HL-60 (cell line): ENCODE measurements around the gene STAB2.

ENCODE experiments used
- GABPA ChIP-seq: IDR thresholded peaks from 2 replicates; pipeline ENCODE4 v1.6.1; 2012; ENCODE audit warnings: low read depth
- POLR2AphosphoS5 ChIP-seq: IDR thresholded peaks from 2 replicates; pipeline ENCODE4 v1.6.1; 2012; ENCODE audit warnings: low read depth
- SPI1 ChIP-seq: IDR thresholded peaks from 2 replicates; pipeline ENCODE4 v1.6.1; 2012; ENCODE audit warnings: low read depth, mild to moderate bottlenecking, borderline replicate concordance
- TF ChIP-seq, protein P1 (sequence below): IDR thresholded peaks from one replicate; pipeline ENCODE4 v1.5.1; 2011; ENCODE audit warnings: low read length, control low read depth, inconsistent platforms; ENCODE audit not compliant: insufficient read depth
- TF ChIP-seq, protein P2 (sequence below): IDR thresholded peaks from 2 replicates; pipeline ENCODE4 v1.6.1; 2012; ENCODE audit warnings: low read depth; ENCODE audit not compliant: insufficient replicate concordance

DNA sequence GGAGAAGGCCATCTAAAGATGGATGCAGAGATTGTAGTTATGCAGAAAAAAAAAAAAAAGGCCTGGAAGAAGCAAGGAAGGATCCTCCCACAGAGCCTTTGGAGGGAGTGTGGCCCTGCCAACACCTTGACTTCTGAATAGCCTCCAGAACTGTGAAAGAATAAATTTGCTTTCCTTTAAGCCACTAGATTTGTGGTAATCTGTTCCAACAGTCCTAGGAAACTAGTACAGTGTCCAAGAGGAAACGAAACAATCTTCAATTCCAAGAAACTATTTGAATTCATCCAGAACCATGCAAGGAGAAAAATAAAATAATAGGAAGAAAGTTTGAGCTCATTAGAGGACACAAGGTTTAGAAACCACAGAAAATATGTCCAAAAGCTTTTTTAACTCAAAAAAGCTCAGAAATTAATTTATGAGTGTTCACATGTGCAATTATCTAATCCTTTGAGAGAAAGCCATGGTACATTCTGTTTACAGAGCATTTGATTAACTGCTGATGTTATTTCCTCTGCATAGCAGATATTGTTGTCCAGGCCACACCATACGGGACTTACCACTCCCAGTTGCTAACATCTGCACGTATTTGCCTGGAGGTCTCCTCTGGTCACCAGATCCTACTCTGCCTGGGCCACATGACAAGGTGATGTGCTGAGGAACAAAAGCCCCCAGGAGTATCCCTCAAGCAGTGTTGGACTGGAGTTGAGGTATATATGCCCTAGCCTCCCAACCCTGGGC is 30.0 kb upstream of the STAB2 start:
- TF ChIP-seq, protein P1, sequence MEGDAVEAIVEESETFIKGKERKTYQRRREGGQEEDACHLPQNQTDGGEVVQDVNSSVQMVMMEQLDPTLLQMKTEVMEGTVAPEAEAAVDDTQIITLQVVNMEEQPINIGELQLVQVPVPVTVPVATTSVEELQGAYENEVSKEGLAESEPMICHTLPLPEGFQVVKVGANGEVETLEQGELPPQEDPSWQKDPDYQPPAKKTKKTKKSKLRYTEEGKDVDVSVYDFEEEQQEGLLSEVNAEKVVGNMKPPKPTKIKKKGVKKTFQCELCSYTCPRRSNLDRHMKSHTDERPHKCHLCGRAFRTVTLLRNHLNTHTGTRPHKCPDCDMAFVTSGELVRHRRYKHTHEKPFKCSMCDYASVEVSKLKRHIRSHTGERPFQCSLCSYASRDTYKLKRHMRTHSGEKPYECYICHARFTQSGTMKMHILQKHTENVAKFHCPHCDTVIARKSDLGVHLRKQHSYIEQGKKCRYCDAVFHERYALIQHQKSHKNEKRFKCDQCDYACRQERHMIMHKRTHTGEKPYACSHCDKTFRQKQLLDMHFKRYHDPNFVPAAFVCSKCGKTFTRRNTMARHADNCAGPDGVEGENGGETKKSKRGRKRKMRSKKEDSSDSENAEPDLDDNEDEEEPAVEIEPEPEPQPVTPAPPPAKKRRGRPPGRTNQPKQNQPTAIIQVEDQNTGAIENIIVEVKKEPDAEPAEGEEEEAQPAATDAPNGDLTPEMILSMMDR, result no peak
- TF ChIP-seq, protein P2, sequence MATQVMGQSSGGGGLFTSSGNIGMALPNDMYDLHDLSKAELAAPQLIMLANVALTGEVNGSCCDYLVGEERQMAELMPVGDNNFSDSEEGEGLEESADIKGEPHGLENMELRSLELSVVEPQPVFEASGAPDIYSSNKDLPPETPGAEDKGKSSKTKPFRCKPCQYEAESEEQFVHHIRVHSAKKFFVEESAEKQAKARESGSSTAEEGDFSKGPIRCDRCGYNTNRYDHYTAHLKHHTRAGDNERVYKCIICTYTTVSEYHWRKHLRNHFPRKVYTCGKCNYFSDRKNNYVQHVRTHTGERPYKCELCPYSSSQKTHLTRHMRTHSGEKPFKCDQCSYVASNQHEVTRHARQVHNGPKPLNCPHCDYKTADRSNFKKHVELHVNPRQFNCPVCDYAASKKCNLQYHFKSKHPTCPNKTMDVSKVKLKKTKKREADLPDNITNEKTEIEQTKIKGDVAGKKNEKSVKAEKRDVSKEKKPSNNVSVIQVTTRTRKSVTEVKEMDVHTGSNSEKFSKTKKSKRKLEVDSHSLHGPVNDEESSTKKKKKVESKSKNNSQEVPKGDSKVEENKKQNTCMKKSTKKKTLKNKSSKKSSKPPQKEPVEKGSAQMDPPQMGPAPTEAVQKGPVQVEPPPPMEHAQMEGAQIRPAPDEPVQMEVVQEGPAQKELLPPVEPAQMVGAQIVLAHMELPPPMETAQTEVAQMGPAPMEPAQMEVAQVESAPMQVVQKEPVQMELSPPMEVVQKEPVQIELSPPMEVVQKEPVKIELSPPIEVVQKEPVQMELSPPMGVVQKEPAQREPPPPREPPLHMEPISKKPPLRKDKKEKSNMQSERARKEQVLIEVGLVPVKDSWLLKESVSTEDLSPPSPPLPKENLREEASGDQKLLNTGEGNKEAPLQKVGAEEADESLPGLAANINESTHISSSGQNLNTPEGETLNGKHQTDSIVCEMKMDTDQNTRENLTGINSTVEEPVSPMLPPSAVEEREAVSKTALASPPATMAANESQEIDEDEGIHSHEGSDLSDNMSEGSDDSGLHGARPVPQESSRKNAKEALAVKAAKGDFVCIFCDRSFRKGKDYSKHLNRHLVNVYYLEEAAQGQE, result no peak
- TF ChIP-seq POLR2AphosphoS5, result no peak
- no peak for TF ChIP-seq SPI1
- TF ChIP-seq GABPA, result no peak
